HCT116 (cell line): Measurements from ENCODE around the gene ADA. TPM values are rescaled to one million over a fixed set of nuclear protein-coding genes. Genes with fewer than 3 reads are reported as not detected.

Experiments
- ATAC-seq: fragments of 200-7000 bp; cut with Tn5 transposase; 2 replicates; pipeline ENCODE4 v1.9.1; 2020; ENCODE audit warnings: mild to moderate bottlenecking, moderate library complexity
- BruUV-seq: library from RNA; stranded (reverse); fragments of 400-500 nt; replicated peaks from 2 replicates; lab custom pipeline; 2021; lab: Mats Ljungman, UMichigan
- CTCF ChIA-PET: fragments of 300-600 bp; sonication (Branson Sonifier 250); formaldehyde crosslinking; loops from one replicate; lab custom pipeline; 2021; ENCODE audit warnings: antibody characterized with exemption; lab: Charles Lee
- POLR2A ChIA-PET: fragments of 300-600, 350-600 bp; sonication (Branson Sonifier 250); formaldehyde crosslinking; loops from one replicate; lab custom pipeline; 2021; ENCODE audit warnings: antibody characterized with exemption; lab: Charles Lee
- RAD21 ChIA-PET, 2 experiments: fragments of 300-600 bp; sonication (Branson Sonifier 250); formaldehyde crosslinking; loops; one replicate each; lab custom pipeline; 2023; ENCODE audit warnings: low total read pairs in 2 of 2; ENCODE audit not compliant: uncharacterized antibody in 2 of 2, unreplicated experiment in 2 of 2, low non-redundant PET in 1 of 2; lab: Charles Lee
- DNase-seq: peaks from one replicate; pipeline ENCODE4 v3.0.0-alpha.2; 2010; ENCODE audit warnings: low read depth, low spot score
- H2AFZ ChIP-seq: fragments of 200-600 bp; shearing (Covaris generic), sonication (generic); 2 replicates; pipeline ENCODE4 v1.6.1; 2017; ENCODE audit warnings: low read depth, mixed run types, mixed read lengths, antibody characterized with exemption, low read length; ENCODE audit not compliant: poor library complexity, severe bottlenecking
- H3K27ac ChIP-seq: 2 replicates; pipeline ENCODE4 v1.5.1; 2012; ENCODE audit warnings: low read depth, low read length
- H3K27me3 ChIP-seq: fragments of 200-600 bp; sonication (generic); 2 replicates; pipeline ENCODE4 v1.6.1; 2016; ENCODE audit warnings: mixed run types, low read length, mixed read lengths; ENCODE audit not compliant: insufficient read depth
- H3K36me3 ChIP-seq, 2 experiments: fragments of 200-500 bp in 1 of 2; fragments of 200-600 bp in 1 of 2; sonication (Bioruptor generic) in 1 of 2; sonication (generic) in 1 of 2; 2 replicates each; pipeline versions ENCODE4 v1.5.1 to v1.6.1; 2014 to 2016; ENCODE audit warnings: low read length in 2 of 2, inconsistent platforms in 1 of 2, mixed read lengths in 1 of 2, mixed run types in 1 of 2; ENCODE audit not compliant: insufficient read depth in 2 of 2, control insufficient read depth in 1 of 2
- H3K4me1 ChIP-seq, 2 experiments: fragments of 200-600 bp in 1 of 2; sonication (generic) in 1 of 2; 2 replicates each; pipeline versions ENCODE4 v1.5.1 to v1.6.1; 2012 to 2017; ENCODE audit warnings: low read length in 2 of 2, inconsistent platforms in 1 of 2, mild to moderate bottlenecking in 1 of 2, mixed read lengths in 1 of 2, mixed run types in 1 of 2, moderate library complexity in 1 of 2; ENCODE audit not compliant: insufficient read depth in 2 of 2, control insufficient read depth in 1 of 2
- H3K4me2 ChIP-seq: fragments of 200-600 bp; sonication (generic); 2 replicates; pipeline ENCODE4 v1.6.1; 2017; ENCODE audit warnings: mixed run types, low read length, mixed read lengths
- H3K4me3 ChIP-seq, 2 experiments: fragments of 200-600 bp in 1 of 2; sonication (generic) in 1 of 2; replicated peaks in 1 of 2; 2 replicates each; pipeline ENCODE4 v1.5.1; 2011 to 2016; ENCODE audit warnings: low read length in 2 of 2, control low read depth in 1 of 2, low read depth in 1 of 2, mild to moderate bottlenecking in 1 of 2, mixed read lengths in 1 of 2, mixed run types in 1 of 2
- H3K79me2 ChIP-seq: fragments of 200-600 bp; sonication (generic); 2 replicates; pipeline ENCODE4 v1.6.1; 2017; ENCODE audit warnings: mild to moderate bottlenecking, mixed run types, low read length, moderate library complexity, mixed read lengths; ENCODE audit not compliant: insufficient read depth
- H3K9ac ChIP-seq: fragments of 200-600 bp; sonication (generic); 2 replicates; pipeline ENCODE4 v1.6.1; 2016; ENCODE audit warnings: low read length, mixed read lengths
- H3K9me2 ChIP-seq: fragments of 200-600 bp; sonication (generic), shearing (Covaris generic); 2 replicates; pipeline ENCODE4 v1.6.1; 2017; ENCODE audit warnings: mixed run types, mild to moderate bottlenecking, moderate library complexity; ENCODE audit not compliant: insufficient read depth
- H3K9me3 ChIP-seq, 2 experiments: fragments of 200-500 bp in 1 of 2; fragments of 200-600 bp in 1 of 2; sonication (Bioruptor generic) in 1 of 2; sonication (generic) in 1 of 2; 2 replicates each; pipeline ENCODE4 v1.6.1; 2014 to 2017; ENCODE audit warnings: low read length in 2 of 2, mixed read lengths in 2 of 2, inconsistent platforms in 1 of 2, low read depth in 1 of 2, mild to moderate bottlenecking in 1 of 2, mixed run types in 1 of 2, moderate library complexity in 1 of 2; ENCODE audit not compliant: control insufficient read depth in 1 of 2, insufficient read depth in 1 of 2
- H4K20me1 ChIP-seq: fragments of 200-600 bp; sonication (generic), shearing (Covaris generic); 2 replicates; pipeline ENCODE4 v1.6.1; 2017; ENCODE audit warnings: mixed run types, mild to moderate bottlenecking, moderate library complexity; ENCODE audit not compliant: insufficient read depth
- ATF3 ChIP-seq: IDR thresholded peaks from 2 replicates; pipeline ENCODE4 v1.6.1; 2012
- CTCF ChIP-seq, 3 experiments: fragments of 200-600 bp in 1 of 3; sonication (generic) in 1 of 3; IDR thresholded peaks in 2 of 3; conservative IDR thresholded peaks in 1 of 3; 2 replicates each; pipeline ENCODE4 v1.5.1; 2012 to 2017; ENCODE audit warnings: low read depth in 2 of 3, low read length in 2 of 3, antibody characterized with exemption in 1 of 3, borderline replicate concordance in 1 of 3, control low read depth in 1 of 3, mild to moderate bottlenecking in 1 of 3, mixed read lengths in 1 of 3, mixed run types in 1 of 3, moderate library complexity in 1 of 3; ENCODE audit not compliant: insufficient read depth in 1 of 3
- ELF1 ChIP-seq: IDR thresholded peaks from 2 replicates; pipeline ENCODE4 v1.6.1; 2012; ENCODE audit warnings: low read depth, borderline replicate concordance
- JUND ChIP-seq: IDR thresholded peaks from 2 replicates; pipeline ENCODE4 v1.6.1; 2012
- MAX ChIP-seq: IDR thresholded peaks from 2 replicates; pipeline ENCODE4 v1.6.1; 2012
- POLR2A ChIP-seq: IDR thresholded peaks from 2 replicates; pipeline ENCODE4 v1.7.0; 2011; ENCODE audit warnings: borderline replicate concordance; ENCODE audit not compliant: insufficient read depth, insufficient read length; ENCODE audit errors: extremely low read depth
- SIN3A ChIP-seq: IDR thresholded peaks from 2 replicates; pipeline ENCODE4 v1.6.1; 2012; ENCODE audit warnings: low read depth
- SP1 ChIP-seq: IDR thresholded peaks from 2 replicates; pipeline ENCODE4 v1.6.1; 2012; ENCODE audit warnings: low read depth
- SRF ChIP-seq: IDR thresholded peaks from 2 replicates; pipeline ENCODE4 v1.6.1; 2012; ENCODE audit warnings: low read depth
- ZFX ChIP-seq: fragments of 450-650 bp; IDR thresholded peaks from 2 replicates; pipeline ENCODE4 v1.6.1; 2017
- ZNF274 ChIP-seq: fragments of 200-500 bp; sonication (Bioruptor generic); IDR thresholded peaks from 2 replicates; pipeline ENCODE4 v1.6.1; 2014; ENCODE audit warnings: mild to moderate bottlenecking, low read depth, low read length, inconsistent platforms
- intact Hi-C: fragments of 100-400 bp; cut with micrococcal nuclease; formaldehyde crosslinking; loops from 2 replicates; pipeline ENCODE4 v1.10.0; 2022
- total RNA-seq: library from RNA; stranded (reverse); gene quantifications from one replicate; pipeline ENCODE4 v1.2.1, GENCODE V29; 2021; ENCODE audit not compliant: unreplicated experiment

ADA gene
- total RNA-seq, 1 experiment from 2014 or later: 25.9 TPM

GRCh38 chr20:44599715-44600114 is 51.8 kb downstream of the ADA start:
- no peak for DNase-seq
- no peak for ATAC-seq
- ChIA-PET POLR2A (no interaction called here), CTCF (no interaction called here), RAD21 (no interaction called here)
- no peaks in the 10 kb centered on the region for H3K79me2 ChIP-seq
- no peak overlapping the region for H3K4me3 ChIP-seq
- no peak overlapping the region for H2AFZ ChIP-seq
- H3K27ac ChIP-seq: no peak overlapping the region
- BruUV-seq: no TSS peak
- intact Hi-C loops: no loop called here
- no peak overlapping the region for H3K9ac ChIP-seq
- peaks cover 0 to 3% of the 10 kb centered on the region in 2 experiments; a peak in 1 of 4 replicates for H3K4me1 ChIP-seq
- H3K9me3 ChIP-seq: no peaks in the 10 kb centered on the region
- H3K9me2 ChIP-seq: no peaks in the 10 kb centered on the region
- TF ChIP-seq ZNF274 (no peak), POLR2A (no peak), JUND (no peak), SRF (no peak), SP1 (no peak), ZFX (no peak), ATF3 (no peak), MAX (no peak)
- H3K4me2 ChIP-seq: no peak overlapping the region
- H3K27me3 ChIP-seq: no peaks in the 10 kb centered on the region
- H4K20me1 ChIP-seq: no peaks in the 10 kb centered on the region
- H3K36me3 ChIP-seq: no peaks in the 10 kb centered on the region

GRCh38 chr20:44598423-44599305 is 52.8 kb downstream of the ADA start:
- ChIA-PET POLR2A (no interaction called here), RAD21 (no interaction called here), CTCF (no interaction called here)
- intact Hi-C loops: no loop called here
- H3K27ac ChIP-seq: no peak overlapping the region
- no peaks in the 10 kb centered on the region for H3K9me3 ChIP-seq
- ATAC-seq: no peak; the same call in 1 of the 2 replicates
- no peaks in the 10 kb centered on the region for H3K36me3 ChIP-seq
- H3K9me2 ChIP-seq: no peaks in the 10 kb centered on the region
- H3K4me2 ChIP-seq: no peak overlapping the region
- BruUV-seq: no TSS peak
- no peaks in the 10 kb centered on the region for H3K27me3 ChIP-seq
- TF ChIP-seq CTCF (IDR thresholded peaks at IDR 0.05 in 2 of 3, conservative IDR thresholded peaks at IDR 0.05 in 1 of 3; ENCODE audit: borderline replicate concordance in 1 of 3, insufficient read depth in 1 of 3, low read depth in 2 of 3, low read length in 2 of 3) (0 out of 6 replicates have a peak, but pooled peaks of 2 of the 3 experiments have one; percentile 17 to 21), SIN3A (no peak), ELF1 (no peak)
- no peaks in the 10 kb centered on the region for H4K20me1 ChIP-seq
- H3K4me1 ChIP-seq: peaks cover 0 to 3% of the 10 kb centered on the region in 2 experiments; a peak in 1 of 4 replicates
- no peaks in the 10 kb centered on the region for H3K79me2 ChIP-seq
- no peak overlapping the region for H3K9ac ChIP-seq
- H3K4me3 ChIP-seq: no peak overlapping the region
- H2AFZ ChIP-seq: no peak overlapping the region
- DNase-seq: no peak
